Left kidney (tissue), 2 donors: ENCODE data around the gene USP4. TPM values are rescaled to one million over a fixed set of nuclear protein-coding genes. Genes with fewer than 3 reads are reported as not detected.
"Not testable (repeated sequence)": the region's sequence is repeated elsewhere in the genome, so short reads cannot be mapped to it uniquely, and the experiment has no call there.

ENCODE experiments used
- DNase-seq: peaks from one replicate; pipeline ENCODE4 v3.0.0-alpha.2; 2013
- polyA plus RNA-seq: library from polyadenylated mRNA; unstranded; fragments of 120-200 nt; gene quantifications from one replicate; pipeline ENCODE4 v1.2.1, GENCODE V29; 2013; ENCODE audit not compliant: insufficient read length

The USP4 gene
- polyA plus RNA-seq, 1 donor, result 81.0 TPM

DNA sequence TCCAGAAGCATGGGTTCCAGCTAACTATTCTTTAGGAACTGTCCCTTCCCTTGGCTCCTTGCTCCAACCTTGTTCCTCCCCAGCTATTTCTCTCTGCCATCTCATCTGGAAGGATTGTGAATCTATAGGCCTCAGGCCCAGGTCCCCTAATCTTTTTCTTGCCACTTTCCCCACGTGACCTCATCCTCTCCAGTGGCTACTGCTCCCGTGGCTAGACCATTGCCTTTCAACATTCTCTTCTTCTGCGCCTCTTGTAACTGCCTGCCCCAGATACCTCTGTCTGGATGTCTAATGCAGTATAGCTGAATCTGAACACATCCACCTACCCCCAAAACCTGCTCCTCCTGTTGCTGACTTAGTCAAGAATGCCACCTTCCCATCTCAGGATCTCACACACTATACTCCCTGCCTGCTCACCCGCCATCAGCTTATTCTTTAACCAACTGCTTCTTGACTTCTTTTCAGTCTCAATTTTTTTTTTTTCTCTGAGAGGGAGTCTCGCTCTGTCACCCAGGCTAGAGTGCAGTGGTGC is 13.1 kb upstream of the USP4 start:
- DNase-seq, result no peak

DNA sequence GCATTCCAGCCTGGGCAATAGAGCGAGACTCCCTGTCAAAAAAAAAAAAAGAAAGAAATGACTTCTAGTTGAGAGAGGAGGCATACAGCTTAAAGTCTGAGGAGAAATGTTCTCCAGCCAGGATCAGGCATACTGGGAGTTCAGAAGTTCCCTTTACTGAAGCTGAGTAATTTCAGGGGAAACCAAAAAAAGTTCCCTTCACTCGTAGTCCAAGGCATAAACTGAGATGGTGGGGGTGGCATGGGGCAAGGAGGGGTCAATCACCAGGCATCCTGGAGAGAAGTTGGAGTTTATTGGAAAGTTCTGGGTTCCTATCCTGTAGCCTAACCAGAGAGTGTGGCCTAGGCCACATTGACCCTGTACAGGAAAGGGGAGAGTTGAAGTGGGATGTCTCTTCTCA is 12.4 kb upstream of the USP4 start:
- DNase-seq, result no peak

DNA sequence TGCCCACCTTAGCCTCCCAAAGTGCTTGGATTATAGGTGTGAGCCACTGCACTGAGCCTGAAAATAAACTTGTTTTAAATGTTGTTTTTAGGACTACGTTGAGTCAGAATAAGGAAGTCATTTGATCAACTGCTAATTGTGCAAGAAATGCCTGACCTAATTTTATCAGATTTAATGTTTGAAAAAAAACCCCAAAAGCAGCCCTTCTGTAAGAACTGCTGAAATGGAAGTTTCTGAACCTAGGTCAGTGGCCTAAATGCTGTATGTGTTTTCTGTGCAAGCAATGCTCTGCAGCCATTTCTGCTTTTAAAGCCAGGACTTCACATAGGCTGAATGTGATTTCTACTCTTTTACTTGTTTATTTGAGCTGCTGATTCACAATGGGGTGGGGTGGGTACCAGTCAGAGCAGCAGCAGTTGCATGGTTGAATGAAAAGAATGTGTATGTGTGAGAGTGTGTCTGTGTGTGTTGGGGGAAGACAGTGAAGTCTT is 11.7 kb upstream of the USP4 start:
- DNase-seq, result no peak

DNA sequence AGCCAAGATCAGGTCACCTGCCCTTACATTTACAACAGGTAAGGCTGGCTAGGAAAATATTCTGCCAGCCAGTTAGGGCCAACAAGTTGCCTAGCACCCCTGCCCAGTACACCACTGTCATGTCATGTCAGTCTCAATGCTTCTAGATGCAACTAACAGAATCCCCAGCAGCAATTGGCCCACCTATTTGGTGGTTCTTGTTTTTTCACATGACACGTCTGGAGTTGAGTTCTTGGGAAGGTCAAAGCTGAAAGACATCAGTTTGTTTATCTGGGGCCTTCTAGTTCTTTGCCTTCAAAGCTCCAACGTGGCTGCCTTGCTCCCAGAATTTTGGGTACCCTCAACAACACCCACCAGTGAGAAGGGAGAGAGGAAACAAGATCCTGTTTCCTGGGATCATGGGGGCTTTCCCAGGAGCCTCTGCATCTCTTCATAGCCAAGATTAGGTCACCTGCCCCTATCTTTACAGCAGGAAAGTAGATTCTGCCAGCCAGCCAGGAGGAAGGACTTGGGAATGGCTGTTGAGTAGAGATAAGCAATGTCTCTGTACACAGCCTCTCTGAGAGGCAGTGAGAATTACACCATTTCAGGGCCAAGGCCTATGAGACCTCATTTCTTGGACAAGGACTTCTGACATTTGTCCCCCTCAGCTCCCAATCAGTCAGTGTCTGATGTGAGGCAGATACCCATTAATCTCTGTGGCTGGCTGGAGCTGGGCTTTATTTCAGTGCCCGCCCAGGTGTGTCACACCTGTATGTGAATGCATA is 9.7 kb upstream of the USP4 start:
- no peak for DNase-seq

DNA sequence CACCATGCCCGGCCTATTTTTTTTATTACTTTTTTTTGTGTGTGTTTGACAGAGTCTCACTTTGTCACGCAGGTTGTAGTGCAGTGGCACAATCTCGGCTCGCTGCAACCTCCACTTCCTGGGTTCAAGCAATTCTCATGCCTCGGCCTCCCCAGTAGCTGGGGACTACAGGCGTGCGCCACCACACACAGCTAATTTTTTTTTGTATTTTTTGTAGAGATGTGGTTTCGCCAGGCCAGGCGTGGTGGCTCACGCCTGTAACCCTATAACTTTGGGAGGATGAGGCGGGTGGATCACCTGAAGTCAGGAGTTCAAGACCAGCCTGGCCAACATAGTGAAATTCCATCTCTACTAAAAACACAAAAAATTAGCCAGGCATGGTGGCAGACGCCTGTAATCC is 8.5 kb upstream of the USP4 start:
- DNase-seq, result not testable (repeated sequence)

DNA sequence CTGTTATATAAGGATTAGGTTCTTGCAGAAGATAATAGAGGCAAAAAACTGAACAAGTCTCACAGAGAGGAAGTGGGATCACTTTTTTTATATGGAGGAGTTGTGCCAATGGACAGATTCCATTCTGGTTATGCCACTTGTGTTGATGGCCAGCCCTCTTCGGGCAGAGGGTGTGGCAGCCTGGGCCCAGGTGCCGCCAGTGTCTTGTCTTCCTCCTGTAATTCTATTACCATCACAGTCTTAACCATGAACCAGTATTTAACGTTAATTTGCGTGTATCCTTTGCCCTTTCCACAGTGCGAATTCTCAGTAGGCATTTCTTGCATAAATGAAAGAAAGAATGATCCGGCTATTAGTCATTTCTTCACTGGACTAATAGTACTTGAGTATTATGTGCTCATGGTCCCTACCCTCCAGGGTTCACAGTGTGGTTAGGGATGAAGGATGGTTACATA is 7.0 kb upstream of the USP4 start:
- no peak for DNase-seq

DNA sequence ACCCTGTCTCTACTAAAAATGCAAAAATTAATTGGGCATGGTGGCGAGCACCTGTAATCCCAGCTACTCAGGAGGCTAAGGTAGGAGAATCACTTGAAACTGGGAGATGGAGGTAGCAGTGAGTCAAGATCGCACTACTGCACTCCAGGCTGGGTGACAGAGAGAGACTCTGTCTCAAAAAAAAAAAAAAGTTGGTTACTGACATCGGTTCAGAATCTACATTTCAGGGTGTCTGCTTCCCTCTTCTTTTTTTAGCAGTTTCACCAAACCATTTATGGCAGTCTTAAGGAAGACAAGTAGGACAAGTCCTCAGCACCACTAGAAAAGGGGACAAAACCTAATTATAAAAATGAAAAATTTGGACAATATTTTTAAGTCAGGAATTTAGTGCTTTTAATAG is 3.3 kb upstream of the USP4 start:
- DNase-seq, result no peak

DNA sequence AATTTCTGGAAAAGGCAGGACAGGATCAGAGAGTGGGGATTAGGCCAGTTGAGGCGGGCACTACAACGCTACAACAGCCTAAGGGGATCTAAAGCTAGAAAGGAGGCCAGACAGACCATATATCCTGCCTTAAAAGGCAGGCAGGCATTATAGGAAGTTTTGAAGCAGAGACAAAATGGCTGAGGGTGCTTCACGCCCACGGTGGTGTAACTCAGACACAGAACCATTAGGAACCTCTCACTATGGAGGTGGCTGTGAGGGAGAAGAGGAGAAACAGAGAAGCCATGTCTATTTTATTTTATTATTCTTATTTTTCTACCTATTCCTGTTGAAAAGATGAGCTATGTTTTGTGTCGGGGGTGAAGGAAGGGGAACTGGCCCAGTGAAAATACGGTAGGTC is 2.1 kb upstream of the USP4 start:
- no peak for DNase-seq

DNA sequence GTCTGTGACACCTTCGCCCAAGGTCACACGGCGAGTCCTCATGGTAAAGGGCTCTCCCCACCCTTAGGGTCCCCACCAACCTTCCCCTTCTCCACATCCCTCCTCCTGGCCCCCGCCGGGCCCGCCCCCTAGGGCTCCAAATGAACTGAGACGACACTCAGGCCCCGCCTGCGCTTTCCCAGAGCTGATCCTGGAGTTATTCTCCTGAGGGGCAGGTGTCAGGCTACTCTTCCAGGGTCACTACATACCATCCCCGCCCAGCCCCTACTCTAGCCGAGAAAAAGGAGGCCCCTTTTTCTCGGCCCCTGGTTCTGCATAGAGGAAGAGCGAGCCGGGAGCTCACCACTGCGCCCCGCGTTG is 292 bp downstream of the USP4 start:
- DNase-seq, result no peak

DNA sequence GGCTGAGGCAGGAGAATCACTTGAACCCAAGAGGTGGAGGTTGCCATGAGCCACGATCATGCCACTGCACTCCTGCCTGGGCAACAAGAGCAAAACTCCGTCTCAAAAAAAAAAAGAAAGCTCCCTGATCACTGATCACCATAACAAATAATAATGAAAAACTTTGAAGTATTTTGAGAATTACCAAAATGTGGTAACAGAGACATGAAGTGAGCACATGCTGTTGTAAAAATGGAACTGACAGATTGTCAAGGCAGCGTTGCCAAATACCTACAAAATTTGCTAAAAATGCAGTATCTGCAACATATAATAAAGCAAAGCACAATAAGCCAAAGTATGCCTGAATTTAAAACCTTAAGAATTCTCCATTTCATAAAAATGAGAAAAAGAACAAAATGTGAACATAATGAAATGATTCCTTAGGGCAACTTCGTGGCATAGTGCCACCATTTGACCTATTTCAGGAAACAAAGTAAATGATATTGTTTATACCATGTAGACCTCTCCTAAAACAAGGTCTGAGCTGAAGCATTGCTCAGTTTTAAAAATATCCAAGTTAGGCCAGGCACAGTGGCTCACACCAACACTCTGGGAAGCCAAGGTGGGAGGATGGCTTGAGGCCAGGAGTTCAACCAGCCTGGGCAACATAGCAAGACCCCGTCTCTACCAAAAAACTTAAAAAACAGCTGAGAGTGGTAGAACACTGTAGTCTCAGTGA is 5.8 kb downstream of the USP4 start:
- DNase-seq, result no peak

DNA sequence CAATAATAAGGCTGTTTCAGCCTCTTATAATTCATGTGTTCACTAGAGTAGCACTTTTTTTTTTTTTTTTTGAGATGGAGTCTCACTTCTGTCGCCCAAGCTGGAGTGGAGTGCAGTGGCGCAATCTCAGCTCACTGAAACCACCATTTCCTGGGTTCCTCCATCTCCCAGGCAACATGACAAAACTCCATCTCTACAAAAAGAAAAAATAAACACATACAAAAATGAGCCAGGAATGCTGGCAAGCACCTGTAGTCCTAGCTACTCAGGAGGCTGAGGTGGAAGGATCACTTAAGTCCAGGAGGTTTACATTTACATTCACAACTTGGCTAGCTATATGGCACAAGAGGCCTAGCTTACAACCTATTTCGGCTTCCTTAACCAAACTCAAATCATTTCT is 6.8 kb downstream of the USP4 start:
- DNase-seq, result no peak

DNA sequence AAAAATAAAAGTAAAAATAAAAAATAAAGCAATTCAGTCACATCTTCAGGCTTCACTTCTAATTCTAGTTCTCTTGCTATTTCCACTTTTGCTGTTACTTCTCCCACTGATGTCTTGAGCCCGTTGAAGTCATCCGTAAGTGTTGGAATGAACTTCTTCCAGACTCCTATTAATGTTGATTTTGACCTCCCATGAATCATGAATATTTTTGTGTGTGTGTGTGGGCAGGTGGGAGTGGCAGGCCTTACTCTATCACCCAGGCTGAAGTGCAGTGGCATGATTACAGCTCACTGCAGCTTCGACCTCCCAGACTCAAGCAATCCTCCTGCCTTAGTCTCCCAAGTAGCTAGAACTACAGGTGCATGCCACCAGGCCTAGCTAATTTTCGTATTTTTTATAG is 10.7 kb downstream of the USP4 start:
- DNase-seq, result no peak

DNA sequence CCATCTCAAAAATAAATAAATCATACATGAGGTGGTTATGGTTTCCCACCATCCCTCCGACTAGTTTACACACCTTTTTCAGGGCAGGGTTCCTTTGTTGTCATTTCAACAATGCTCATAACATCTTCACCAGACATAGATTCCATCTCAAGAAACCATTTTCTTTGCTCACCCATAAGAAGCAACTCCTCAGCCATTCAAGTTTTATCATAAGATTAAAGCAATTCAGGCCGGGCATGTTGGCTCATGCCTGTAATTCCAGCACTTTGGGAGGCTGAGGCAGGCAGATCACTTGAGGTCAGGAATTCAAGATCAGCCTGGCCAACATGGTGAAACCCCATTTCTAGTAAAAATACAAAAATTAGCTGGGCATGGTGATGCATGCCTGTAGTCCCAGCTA is 11.5 kb downstream of the USP4 start:
- DNase-seq, result not testable (repeated sequence)

DNA sequence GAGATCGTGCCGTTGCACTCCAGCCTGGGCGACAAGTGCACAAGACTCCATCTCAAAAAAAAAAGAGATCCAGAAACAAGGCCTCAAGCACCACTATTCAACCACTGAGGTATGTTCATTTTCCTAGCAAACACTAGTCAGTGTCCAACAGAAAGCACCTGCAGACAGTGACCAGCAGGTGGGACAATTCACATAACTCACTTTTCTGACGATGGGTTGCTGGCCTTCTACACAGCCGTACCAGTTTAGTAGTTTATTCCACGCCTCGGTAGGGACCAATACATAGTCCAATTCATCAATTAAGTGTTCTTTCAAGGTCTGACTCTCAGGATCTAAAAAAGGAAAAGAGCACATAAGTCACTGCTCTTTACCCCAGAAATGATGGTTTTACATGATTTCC is 12.4 kb downstream of the USP4 start:
- no peak for DNase-seq

DNA sequence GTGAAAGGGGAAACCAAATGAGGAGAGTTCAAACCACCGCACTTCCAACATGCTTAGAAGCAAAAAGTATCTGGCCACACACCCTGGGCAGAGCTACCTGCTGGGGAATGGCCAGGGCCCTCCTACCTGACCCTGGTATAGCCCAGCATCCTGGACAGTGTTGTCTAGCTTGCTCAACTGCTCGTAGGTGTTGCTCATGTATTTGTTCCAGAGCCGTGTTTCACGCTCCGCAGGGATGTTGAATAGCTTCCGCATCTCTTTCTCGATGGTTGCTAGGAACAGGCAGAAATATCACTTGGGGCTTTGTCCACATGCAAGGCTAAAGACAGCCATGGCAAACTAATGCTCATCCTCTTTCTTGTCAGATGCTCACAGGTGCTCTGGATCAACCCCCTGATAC is 15.1 kb downstream of the USP4 start:
- no peak for DNase-seq

DNA sequence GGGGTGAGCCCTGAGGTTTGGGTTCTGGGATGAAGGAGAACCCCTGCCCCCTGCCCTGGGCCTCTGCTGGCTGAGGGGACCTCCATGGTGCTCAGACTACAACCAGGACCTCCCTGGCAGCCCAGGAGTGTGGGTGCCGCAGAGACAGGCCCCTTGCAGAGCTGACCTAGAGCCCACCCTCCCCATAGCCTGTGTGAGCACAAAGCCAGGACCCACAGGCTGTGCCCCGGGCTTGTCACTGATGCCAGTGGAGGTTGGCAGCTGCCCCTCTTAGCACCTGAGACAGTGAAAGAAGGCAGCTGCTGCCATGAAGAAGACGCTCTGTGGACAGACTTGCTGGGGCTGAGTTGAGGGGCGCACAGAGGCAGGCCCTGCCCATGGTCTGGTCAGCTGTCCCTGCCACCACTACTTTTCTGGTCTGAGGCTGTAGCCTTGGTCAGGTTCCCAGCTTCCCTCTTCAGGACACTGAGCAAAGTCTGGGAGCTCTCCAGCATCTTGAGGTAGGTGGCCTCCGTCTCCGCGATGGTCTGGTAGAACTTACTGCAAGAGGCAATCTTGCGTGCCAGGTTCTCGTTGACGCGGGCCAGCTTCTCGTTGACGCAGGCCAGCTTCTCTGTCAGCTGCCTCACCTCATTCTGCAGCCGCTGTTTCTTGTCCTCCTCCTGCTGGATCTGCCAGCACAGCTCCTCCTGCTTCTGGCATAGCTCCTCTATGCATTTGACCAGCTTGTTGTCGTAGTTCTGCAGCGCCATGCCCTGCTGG is 23.0 kb downstream of the USP4 start:
- no peak for DNase-seq

DNA sequence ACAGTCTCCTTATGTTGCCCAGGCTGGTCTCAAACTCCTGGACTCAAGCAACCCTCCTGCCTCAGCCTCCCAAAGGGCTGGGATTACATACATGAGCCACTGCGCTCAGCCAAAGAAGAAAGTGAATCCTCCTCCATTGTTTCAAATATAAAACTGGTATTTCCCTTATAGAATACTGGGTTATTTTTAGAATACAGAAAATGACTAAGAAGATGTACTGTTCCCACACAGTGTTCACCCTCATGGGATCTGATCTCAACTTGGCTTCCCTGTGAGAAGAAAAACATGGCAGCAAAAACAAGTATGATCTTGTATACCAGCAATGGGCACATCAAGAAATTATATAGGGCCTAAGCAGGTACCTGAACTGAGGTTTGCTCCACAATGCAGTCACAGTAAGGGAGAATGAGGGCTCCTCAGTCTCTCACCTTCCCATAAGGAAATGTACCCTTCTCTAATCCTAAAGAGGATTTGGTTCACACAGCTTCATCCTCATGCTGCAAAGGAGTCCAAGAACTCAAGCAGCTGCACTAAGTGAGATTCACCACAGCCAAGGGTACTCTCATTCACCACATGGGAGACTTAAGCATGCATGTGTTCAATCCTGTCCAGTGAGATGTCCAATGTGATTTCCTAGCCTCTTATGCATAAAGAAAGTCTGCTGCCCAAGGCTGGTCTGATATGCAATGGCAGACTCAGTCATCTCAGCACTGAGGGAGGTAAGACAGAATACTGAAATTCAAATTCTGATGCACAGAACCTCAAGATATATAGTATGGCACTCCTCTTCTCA is 25.8 kb downstream of the USP4 start:
- DNase-seq, result no peak

DNA sequence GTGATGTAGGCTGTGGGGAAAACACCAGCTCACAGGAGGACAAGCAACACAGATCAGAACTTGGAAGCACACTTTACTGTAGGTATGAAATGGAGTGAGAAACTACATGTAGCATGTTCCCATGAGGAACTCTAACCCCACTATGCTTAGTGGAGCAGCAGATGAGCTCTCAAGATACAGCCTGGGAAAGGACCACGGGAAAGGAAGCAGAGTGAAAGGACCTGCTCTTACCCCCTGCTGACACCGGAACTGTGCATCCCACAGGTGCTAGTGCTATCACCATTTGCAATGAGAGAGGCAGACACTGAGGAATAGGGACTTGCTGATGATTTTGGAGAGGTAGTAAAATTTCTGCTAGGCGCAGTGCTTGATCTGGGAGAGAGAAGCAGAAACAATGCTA is 28.6 kb downstream of the USP4 start:
- no peak for DNase-seq

DNA sequence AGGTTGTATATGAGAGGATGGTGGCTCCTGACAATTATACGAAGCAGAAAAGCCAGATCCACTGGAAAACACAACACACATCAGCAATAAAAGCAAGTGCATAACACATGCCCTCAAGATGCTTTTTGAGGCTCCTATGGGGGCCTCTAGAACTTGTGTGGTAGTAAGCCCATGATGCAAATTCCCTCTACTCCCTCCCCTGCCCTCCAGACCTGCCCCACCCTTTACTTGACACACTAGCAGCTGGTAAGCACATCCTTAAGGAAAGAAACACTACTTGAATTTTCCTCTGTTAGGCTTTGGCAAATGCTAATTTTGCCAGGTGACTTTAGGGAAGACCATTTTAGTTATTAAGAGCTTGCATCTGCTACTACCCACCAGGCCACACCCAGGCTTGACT is 29.2 kb downstream of the USP4 start:
- no peak for DNase-seq

DNA sequence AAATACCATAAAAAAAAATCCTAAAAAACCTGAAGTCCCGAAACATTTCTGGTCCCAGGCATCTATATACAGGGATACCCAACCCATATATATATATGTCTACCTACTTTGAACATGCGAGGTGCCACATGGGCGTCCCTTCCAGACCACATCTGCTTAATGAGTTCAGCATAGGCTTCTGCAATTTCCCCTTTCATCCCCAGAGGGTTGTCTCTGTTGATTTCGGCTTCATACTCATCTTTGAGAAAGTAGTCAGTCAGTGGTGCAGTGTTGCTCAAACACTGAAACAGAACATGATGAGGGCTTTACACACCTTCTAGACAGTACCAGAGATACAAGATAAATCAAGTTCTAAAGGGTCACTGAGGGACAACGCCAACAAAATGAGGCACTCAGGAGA is 34.2 kb downstream of the USP4 start:
- no peak for DNase-seq

DNA sequence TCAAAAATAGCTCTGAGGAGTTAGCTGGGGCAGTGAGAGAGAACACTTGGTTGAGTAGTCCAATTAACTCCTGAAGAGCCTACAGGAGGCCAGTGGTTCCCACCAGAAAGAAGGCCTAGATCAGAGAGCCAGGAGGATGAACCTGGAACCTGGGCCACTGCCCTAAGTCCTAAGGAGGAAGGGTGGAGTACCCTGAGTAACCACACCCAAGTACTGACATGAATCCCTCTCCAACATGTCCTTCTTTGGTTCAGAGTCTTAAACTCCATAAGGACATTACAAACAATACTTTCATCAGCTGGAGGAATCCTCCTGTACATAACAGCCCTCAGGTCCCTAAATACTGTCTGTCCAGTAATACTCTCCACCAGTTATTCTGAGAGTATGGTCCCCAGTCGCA is 37.2 kb downstream of the USP4 start:
- no peak for DNase-seq

DNA sequence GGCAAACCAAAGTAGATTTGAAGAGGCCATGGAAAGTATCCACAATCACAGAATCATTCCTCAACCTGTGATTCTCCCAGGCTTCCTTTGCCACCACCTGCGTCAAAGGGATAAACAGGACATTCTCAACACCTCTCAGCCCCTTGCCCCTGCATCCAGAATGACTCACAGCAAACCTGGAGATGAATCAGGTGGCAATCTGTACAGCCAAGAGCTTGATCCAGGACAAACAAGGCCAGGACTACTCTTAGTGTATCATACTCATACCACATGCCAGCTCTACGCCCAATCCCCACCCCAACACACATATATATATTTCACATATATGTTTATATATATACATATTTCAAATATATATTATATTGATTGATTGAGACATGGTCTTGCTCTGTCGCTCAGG is 39.3 kb downstream of the USP4 start:
- no peak for DNase-seq
